ENCODE measurements around the gene AJM1.

The AJM1 gene

GRCh38 chr9:136807281-136808074 lies 34.8 kb upstream of the AJM1 start, which contains the start of gene RABL6:
RABL6 (plus strand) TSS chr9:136807948; CDS start chr9:136808197, 249 bp downstream.
- TF ChIP-seq ZFP3 (CRISPR knock-in tag; IDR thresholded peaks at IDR 0.05) (no peak), TCF4 (CRISPR knock-in tag; IDR thresholded peaks at IDR 0.05; ENCODE audit: borderline replicate concordance) (no peak), OSR1 (CRISPR knock-in tag; IDR thresholded peaks at IDR 0.05) (no peak), RARB (CRISPR knock-in tag; IDR thresholded peaks at IDR 0.05) (no peak), ZNF8 (CRISPR knock-in tag; IDR thresholded peaks at IDR 0.05) (no peak), ARNTL (CRISPR knock-in tag; IDR thresholded peaks at IDR 0.05; ENCODE audit: borderline replicate concordance, low read depth) (no peak), PATZ1 (CRISPR knock-in tag; IDR thresholded peaks at IDR 0.05; ENCODE audit: borderline replicate concordance) (no peak), ZFP30 (CRISPR knock-in tag; IDR thresholded peaks at IDR 0.05) (no peak), CSRNP3 (CRISPR knock-in tag; IDR thresholded peaks at IDR 0.05) (no peak), TSHZ2 (CRISPR knock-in tag; IDR thresholded peaks at IDR 0.05) (no peak), TOX (CRISPR knock-in tag; IDR thresholded peaks at IDR 0.05; ENCODE audit: borderline replicate concordance) (no peak), ESRRG (CRISPR knock-in tag; IDR thresholded peaks at IDR 0.05) (no peak), GLIS3 (CRISPR knock-in tag; IDR thresholded peaks at IDR 0.05) (no peak), ZNF565 (CRISPR knock-in tag; conservative IDR thresholded peaks at IDR 0.05; ENCODE audit: low read depth) (no peak), ZNF70 (CRISPR knock-in tag; IDR thresholded peaks at IDR 0.05) (no peak), PPARA (CRISPR knock-in tag; IDR thresholded peaks at IDR 0.05; ENCODE audit: borderline replicate concordance) (no peak), SNAI2 (CRISPR knock-in tag; IDR thresholded peaks at IDR 0.05) (no peak), CSDC2 (CRISPR knock-in tag; IDR thresholded peaks at IDR 0.05) (no peak), CREB5 (CRISPR knock-in tag; IDR thresholded peaks at IDR 0.05; ENCODE audit: low read depth) (no peak), ISL1 (CRISPR knock-in tag; IDR thresholded peaks at IDR 0.05) (no peak)
- ATAC-seq: peak; percentile 77

GRCh38 chr9:136808075-136808805 lies 34.0 kb upstream of the AJM1 start:
- peak; percentile 14 for ATAC-seq
- TF ChIP-seq PPARA (CRISPR knock-in tag; IDR thresholded peaks at IDR 0.05; ENCODE audit: borderline replicate concordance): no peak
- TF ChIP-seq TOX (CRISPR knock-in tag; IDR thresholded peaks at IDR 0.05; ENCODE audit: borderline replicate concordance): no peak
- no peak for TF ChIP-seq POU6F1 (CRISPR knock-in tag; IDR thresholded peaks at IDR 0.05; ENCODE audit: borderline replicate concordance, low read depth)
- TF ChIP-seq PATZ1 (CRISPR knock-in tag; IDR thresholded peaks at IDR 0.05; ENCODE audit: borderline replicate concordance): no peak
- no peak for TF ChIP-seq ZNF565 (CRISPR knock-in tag; conservative IDR thresholded peaks at IDR 0.05; ENCODE audit: low read depth)
- no peak for TF ChIP-seq ZNF8 (CRISPR knock-in tag; IDR thresholded peaks at IDR 0.05)
- TF ChIP-seq CSRNP3 (CRISPR knock-in tag; IDR thresholded peaks at IDR 0.05): no peak
- TF ChIP-seq TCF4 (CRISPR knock-in tag; IDR thresholded peaks at IDR 0.05; ENCODE audit: borderline replicate concordance): no peak
- TF ChIP-seq GLIS3 (CRISPR knock-in tag; IDR thresholded peaks at IDR 0.05): no peak

Data from SK-N-SH treated with all-trans-retinoic acid at 6 μM for 48 hours (cell line).